ENCODE measurements around the gene RWDD4.

DNA sequence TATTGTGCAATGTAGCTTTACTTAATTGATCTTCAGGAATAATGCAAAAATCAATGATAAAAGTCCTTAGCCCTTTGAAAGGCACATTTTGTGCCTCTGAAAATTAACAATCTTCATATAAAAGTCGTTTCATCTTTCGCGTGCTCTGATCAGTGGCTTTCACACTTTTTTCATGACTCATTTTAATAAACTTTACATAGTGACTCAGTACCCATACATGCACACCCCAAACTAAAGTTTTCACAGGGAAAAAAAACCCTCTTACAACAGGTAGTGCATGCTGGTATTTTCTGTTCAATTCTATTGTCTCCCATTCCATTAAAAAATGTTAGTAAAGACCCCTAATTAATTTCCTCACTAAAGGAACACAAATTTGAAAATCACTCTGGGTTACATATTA, 21.5 kb downstream of the RWDD4 start:
- TF ChIP-seq, protein P1, sequence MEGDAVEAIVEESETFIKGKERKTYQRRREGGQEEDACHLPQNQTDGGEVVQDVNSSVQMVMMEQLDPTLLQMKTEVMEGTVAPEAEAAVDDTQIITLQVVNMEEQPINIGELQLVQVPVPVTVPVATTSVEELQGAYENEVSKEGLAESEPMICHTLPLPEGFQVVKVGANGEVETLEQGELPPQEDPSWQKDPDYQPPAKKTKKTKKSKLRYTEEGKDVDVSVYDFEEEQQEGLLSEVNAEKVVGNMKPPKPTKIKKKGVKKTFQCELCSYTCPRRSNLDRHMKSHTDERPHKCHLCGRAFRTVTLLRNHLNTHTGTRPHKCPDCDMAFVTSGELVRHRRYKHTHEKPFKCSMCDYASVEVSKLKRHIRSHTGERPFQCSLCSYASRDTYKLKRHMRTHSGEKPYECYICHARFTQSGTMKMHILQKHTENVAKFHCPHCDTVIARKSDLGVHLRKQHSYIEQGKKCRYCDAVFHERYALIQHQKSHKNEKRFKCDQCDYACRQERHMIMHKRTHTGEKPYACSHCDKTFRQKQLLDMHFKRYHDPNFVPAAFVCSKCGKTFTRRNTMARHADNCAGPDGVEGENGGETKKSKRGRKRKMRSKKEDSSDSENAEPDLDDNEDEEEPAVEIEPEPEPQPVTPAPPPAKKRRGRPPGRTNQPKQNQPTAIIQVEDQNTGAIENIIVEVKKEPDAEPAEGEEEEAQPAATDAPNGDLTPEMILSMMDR (conservative IDR thresholded peaks at IDR 0.05; ENCODE audit: low read length): no peak
- no peak for TF ChIP-seq EZH2phosphoT487 (IDR thresholded peaks at IDR 0.05; ENCODE audit: borderline replicate concordance, low read depth, low read length)
